GM21381 (cell line): Measurements from ENCODE around the gene TRAFD1.

Experiments used
- ATAC-seq: cut with Tn5 transposase; IDR thresholded peaks from one replicate; pipeline ENCODE4 v1.9.1; 2021; ENCODE audit warnings: mild to moderate bottlenecking, moderate library complexity; ENCODE audit not compliant: unreplicated experiment

Gene TRAFD1

GRCh38 chr12:112175361-112176155 lies 50.2 kb downstream of the TRAFD1 start:
- no peak for ATAC-seq

DNA sequence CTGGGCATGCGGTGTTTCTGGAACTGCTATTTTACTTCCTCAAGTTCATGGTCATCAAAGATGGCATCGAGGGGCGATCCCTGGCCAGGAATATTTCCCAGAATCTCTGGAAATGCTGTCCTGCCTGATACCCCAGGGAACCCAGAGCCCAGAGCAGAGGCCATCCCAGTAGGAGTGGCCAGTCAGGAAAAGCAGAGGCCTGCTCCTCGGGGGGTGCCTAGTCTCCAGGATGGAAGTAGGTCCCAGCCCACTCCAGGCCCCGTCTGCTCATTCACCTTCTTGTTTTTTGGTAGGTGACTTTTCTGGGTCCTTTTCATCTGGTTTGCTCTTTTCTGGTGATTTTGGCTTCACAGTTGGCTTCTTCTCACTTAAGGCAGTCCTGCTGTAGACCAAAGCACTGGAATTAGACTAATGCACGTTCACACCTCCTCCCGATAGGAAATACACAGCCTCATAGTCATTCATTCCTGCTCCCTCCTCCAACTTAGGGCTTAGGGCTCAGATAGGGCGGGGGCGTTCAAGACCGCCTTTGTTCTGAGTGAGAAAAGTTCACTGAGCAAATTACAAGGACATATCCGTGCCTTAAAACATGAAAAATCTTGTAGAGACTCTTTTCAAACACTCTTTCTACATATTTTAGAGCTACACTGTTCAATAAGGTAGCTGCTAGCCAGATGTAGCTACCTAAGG lies 51.1 kb downstream of the TRAFD1 start:
- ATAC-seq = no peak

- no peak for ATAC-seq
Measured at GRCh38 chr12:112178796-112179195, 53.4 kb downstream of the TRAFD1 start.

DNA sequence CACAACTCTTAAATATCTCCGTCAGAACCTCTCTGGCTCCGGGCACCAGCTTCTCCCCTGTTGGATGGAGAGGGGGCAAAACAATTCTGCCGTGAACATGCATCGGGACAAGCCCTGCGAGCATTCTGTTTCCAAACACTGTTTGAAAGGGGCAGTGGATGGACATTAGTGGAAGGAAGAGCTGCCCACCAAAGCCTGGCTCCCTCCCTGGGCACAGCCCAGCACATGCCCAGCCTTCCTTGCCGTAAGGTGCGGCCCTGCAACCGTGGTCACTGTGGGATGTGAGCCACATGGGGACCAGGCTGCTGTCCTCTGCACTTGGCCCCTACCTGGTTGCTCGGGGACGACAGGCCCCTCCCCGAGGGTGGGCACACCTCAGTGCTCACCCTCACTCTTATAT lies 54.0 kb downstream of the TRAFD1 start:
- no peak for ATAC-seq

- ATAC-seq = no peak
Measured at GRCh38 chr12:112179916-112180315, 54.6 kb downstream of the TRAFD1 start.

GRCh38 chr12:112180422-112180821 lies 55.1 kb downstream of the TRAFD1 start:
- no peak for ATAC-seq

DNA sequence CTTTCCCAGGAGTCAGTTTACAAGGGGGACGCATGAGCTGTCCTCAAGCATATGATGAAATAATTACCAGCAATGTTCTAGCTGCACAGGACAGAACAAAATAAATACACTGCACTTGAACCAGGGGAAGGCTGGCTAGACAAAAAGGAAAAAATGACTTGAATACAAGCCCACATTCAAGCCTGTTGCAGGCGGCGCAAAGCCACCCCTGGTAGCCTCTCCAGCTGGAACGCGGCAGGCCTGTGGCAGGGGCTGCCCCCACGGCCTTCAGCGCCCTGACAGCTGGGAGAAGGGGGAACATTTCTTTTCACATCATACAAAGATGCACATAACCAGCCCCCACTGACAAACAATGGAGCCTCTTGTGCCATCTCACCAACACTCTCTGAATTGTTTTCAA lies 57.1 kb downstream of the TRAFD1 start:
- no peak for ATAC-seq

DNA sequence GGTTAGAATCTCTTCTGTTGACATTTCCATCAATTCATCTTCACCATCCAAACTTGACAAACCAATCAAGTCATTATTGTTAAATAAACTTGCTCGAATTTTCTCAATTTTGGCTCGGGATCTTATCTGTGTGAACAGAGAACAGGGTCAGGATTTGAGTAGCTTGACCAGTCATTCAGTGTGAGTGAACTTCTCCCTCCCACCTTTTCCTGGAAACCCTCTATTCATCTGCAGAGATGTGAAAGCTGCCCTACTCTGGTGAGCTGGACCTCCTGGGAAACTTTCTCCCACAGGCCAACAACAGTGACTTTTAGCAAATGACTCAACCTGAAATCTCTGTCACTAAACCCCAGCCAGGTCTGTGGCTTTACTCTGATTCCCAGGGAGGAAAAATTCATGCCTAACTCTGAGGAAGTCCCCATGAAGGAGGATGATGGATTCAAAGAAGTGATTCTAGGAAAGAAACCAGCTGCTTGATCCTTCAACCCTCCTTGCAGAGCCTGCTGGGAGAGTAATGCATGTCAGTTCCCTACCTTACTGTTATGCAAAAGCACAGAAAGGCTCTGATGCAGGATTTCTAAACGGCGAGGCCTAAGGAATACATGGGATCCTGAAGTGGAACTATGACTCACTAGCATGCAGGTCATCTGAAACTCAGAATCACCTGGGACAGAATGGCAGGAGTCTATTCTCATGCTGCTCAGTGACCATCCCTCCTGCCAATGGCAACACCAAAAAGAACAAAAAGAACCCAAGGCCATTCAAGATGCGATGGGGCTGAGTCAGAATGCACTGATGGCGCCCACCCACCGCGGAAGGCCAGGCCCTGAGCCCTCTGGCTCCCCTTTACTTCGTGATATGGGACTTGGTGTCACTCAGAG lies 58.0 kb downstream of the TRAFD1 start:
- ATAC-seq = no peak

DNA sequence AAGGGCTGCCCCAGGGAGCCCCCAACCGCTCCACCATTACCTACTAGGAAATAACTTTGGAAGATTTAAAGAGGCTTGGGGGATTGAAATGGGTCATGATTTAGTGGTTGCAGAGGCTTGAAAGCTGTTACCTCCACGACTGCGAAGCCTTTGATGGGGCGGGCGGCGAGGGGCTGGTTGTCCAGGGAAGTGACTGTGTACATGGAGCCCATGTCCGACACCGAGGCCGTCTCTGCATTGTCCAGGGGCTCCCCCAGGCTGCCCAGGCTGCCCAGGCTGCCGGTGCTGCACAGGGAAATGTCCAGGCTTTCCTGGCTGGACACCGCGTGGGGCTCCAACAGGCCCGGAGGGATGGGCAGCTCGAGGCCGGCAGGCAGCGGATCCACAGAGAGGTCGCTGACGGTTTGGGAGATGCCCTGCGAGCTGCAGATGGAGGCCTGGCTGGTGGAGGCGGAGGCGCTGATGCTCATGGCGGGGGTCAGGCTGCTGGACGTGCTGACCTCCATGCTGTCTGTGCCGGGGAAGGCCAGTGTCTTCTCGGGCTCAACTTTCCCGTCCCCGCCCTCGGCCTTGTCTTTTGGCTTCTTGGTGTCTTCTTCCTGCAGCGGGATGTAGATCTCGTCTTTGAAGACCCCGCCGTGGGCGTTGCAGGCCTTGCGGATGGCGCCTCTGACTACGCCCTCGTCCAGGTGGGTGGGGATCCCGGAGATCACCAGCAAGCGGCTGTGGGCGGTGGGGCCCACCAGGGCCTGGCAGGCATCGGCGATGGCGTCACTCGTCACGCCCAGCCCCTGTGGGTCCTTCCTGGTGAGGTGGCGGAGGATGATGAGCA lies 58.9 kb downstream of the TRAFD1 start:
- no peak for ATAC-seq

- ATAC-seq = no peak
Measured at GRCh38 chr12:112185093-112185923, 59.9 kb downstream of the TRAFD1 start.

DNA sequence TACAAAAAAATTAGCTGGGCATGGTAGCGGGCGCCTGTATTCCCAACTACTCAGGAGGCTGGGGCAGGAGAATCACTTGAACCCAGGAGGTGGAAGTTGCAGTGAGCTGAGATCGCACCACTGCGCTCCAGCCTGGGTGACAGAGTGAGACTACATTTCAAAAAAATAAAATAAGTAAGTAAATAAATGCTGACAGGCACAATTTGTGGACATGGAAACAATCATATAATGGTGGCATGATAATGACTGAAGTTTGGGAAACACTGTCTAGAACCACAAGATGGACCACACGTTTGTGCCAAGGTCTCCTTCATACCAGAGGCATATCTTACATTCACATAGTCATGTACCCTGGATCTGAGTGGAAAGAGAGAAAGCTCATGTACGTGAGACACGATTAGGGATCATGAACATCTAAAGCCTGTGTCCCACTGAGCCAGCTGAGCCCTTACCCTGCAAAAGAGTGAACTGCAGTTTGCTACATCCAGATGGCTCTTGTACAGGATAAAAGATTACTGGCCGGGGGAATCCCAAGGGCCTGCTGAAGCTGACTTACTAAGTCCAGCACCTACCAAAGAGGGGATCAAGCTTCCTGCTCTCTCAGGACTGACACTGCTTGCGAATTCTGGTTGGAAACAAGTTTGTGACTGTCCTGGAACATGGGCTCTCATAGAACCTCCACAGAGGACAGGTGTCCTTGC lies 62.9 kb downstream of the TRAFD1 start:
- ATAC-seq = no peak

- ATAC-seq = no peak
Measured at GRCh38 chr12:112190231-112191025, 65.1 kb downstream of the TRAFD1 start.

GRCh38 chr12:112191201-112191600 lies 65.8 kb downstream of the TRAFD1 start:
- ATAC-seq = no peak

- ATAC-seq = no peak
Measured at GRCh38 chr12:112191840-112192321, 66.5 kb downstream of the TRAFD1 start.

GRCh38 chr12:112192475-112192874 lies 67.1 kb downstream of the TRAFD1 start:
- no peak for ATAC-seq

DNA sequence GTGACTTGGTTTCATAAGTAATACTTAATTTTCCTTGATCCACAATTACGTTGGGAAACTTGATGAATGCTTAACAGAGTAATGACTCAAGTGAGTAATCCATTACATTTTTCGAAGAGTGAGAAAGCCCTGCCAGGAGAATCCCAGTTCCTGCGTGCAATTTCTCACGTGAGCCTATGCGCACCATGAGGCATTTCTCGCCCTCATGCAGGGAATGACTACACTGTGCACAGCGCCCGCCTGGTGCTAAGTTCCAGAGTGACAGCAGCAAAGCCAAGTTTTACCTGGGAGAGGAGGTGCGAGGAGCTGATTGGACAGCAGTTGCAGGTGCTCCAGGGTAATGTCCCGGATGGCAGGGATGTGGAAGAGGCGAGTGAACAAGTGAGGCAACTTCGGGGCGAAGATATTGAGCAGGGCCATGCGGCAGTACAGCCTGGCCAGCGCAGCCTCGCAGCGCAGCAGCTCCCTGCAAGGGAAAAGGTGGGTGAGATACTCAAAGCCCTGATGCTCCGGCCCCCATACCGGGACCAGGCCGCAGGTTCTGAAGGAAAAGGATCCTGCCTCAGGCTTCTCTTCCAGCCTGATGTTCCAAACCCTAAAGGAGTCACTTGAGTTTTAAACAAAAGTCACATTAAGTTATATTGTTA lies 69.4 kb downstream of the TRAFD1 start:
- ATAC-seq = no peak

GRCh38 chr12:112196196-112196875 lies 71.0 kb downstream of the TRAFD1 start:
- no peak for ATAC-seq
